ENCODE data around the gene AK1. TPM values are rescaled to one million over a fixed set of nuclear protein-coding genes. Genes with fewer than 3 reads are reported as not detected.

The AK1 gene
- total and polyA plus RNA-seq, 10 of the 15 experiments (the other 5 are each of a cell fraction or from before 2014, with no cell fraction given) = 0.23 to 3.1 (median 1.8) TPM

- H3K4me3 ChIP-seq = no peak overlapping the region
- in situ Hi-C loops (cut with MboI) (no loop called here), intact Hi-C loops (cut with micrococcal nuclease; ENCODE audit: unreplicated experiment) (no loop called here)
- no peak overlapping the region for H3K4me2 ChIP-seq (ENCODE audit: control insufficient read depth, insufficient read depth)
- H3K27ac ChIP-seq (ENCODE audit: control insufficient read depth, insufficient read depth) = no peak overlapping the region
- no peaks in the 10 kb centered on the region for H3K4me1 ChIP-seq (ENCODE audit: control insufficient read depth, insufficient read depth, low read length)
- WGBS (ENCODE audit: insufficient coverage, insufficient replicate concordance, low lambda C conversion rate, missing lambda C conversion rate) = 71% methylated on average over 8 of the region's 8 CpGs
- ATAC-seq = no peak; the same call in 2 of the 3 replicates
- no peak for DNase-seq (ENCODE audit: low read depth, low spot score)
- ChIA-PET RAD21 (ENCODE audit: unreplicated experiment) (no interaction called here), SMC1A (ENCODE audit: uncharacterized antibody, unreplicated experiment) (no interaction called here), CTCF (no interaction called here), POLR2A (no interaction called here)
- FAIRE-seq = no peak
- no peak overlapping the region for H2AFZ ChIP-seq (ENCODE audit: control insufficient read depth, low read depth, low read length)
- H3K36me3 ChIP-seq (ENCODE audit: control insufficient read depth in 2 of 2, insufficient read depth in 2 of 2, low read length in 1 of 2) = peaks cover 0 to 18% of the 10 kb centered on the region in 2 experiments; a peak in 3 of 4 replicates
- H4K20me1 ChIP-seq (ENCODE audit: control insufficient read depth, insufficient read depth) = no peaks in the 10 kb centered on the region; the same call in 1 of the 2 replicates
- H3K79me2 ChIP-seq (ENCODE audit: control insufficient read depth, insufficient read depth, low read length) = no peaks in the 10 kb centered on the region
- no peak overlapping the region for H3K9ac ChIP-seq (ENCODE audit: control insufficient read depth, insufficient read depth, low read length)
- no peaks in the 10 kb centered on the region for H3K27me3 ChIP-seq (replicated peaks in 1 of 2; ENCODE audit: control insufficient read depth in 2 of 2, insufficient read depth in 2 of 2, low read length in 1 of 2)
- no TSS peak for BruUV-seq (replicated peaks)
- TF ChIP-seq SMC3 (IDR thresholded peaks at IDR 0.05; ENCODE audit: borderline replicate concordance, low read length) (no peak), POLR2AphosphoS5 (IDR thresholded peaks at IDR 0.05; ENCODE audit: low read length) (0 out of 2 replicates have a peak, but pooled peaks have one; percentile 31), KAT2A (conservative IDR thresholded peaks at IDR 0.05; ENCODE audit: control insufficient read depth, low read depth, low read length) (no peak), POLR2A (IDR thresholded peaks at IDR 0.05; ENCODE audit: low read depth, low read length) (0 out of 2 replicates have a peak, but pooled peaks have one; percentile 4), IKZF1 (conservative IDR thresholded peaks at IDR 0.05) (no peak), IRF5 (IDR thresholded peaks at IDR 0.05; ENCODE audit: borderline replicate concordance) (no peak), NKRF (conservative IDR thresholded peaks at IDR 0.05) (no peak), SMAD5 (IDR thresholded peaks at IDR 0.05; ENCODE audit: low read depth) (no peak), JUND (IDR thresholded peaks at IDR 0.05; ENCODE audit: low read depth, low read length) (no peak), CHD4 (IDR thresholded peaks at IDR 0.05) (no peak), STAT3 (IDR thresholded peaks at IDR 0.05; ENCODE audit: low read depth, low read length) (no peak), E2F4 (IDR thresholded peaks at IDR 0.05; ENCODE audit: low read depth, low read length) (no peak)
- H3K9me3 ChIP-seq (replicated peaks; ENCODE audit: control insufficient read depth, insufficient read depth, low read length) = no peaks in the 10 kb centered on the region
Observed at GRCh38 chr9:127816728-127817127, 60.7 kb downstream of the AK1 start.

Small RNA genes within 50 kb of the gene (microRNA-seq; reads per million reads assigned to microRNA genes)
- gene MIR4672 = not detected

Small RNA genes within 50 kb of the gene (small RNA-seq; reads per million reads assigned to genes)
- 0.12 reads per million for gene MIR4672
- gene RF00019 = not detected
- gene RNA5SP296 = not detected

Other genes starting within 250 kb of the AK1 start
Only the 7 nearest of the 15 such genes appear.
- gene CDK9, start 91.6 kb downstream of the AK1 start, total RNA-seq (2014; rRNA removed) = 33.6 and 34.3 TPM in 2 replicates
- gene CDK9, start 91.6 kb downstream of the AK1 start, total RNA-seq (2014; rRNA removed; fragmentation: Illumina TruSeq; extraction: Trizol) = 24.5 and 25.2 TPM in 2 replicates
- gene CDK9, start 91.6 kb downstream of the AK1 start, total RNA-seq (2021) = 86.3 and 92.6 TPM in 2 replicates
- gene CDK9, start 91.6 kb downstream of the AK1 start, polyA plus RNA-seq (2011; rRNA removed) = 30.3 and 46.5 TPM in 2 replicates
- gene CDK9, start 91.6 kb downstream of the AK1 start, polyA plus RNA-seq (2014; fragmentation: Illumina TruSeq; extraction: Trizol) = 41.7 and 57.0 TPM in 2 replicates
- 1 to 10 TPM; 7.3 to 9.6 TPM for gene CDK9, start 91.6 kb downstream of the AK1 start, polyA plus RNA-seq (2014; fragmentation: Nextera tagmentation; extraction: Ambion mirVana)
- 56.7 and 59.9 TPM in 2 replicates for gene CDK9, start 91.6 kb downstream of the AK1 start, polyA plus RNA-seq (2014; rRNA removed)
- gene CDK9, start 91.6 kb downstream of the AK1 start, polyA plus RNA-seq (2016; fragmentation: Nextera tagmentation; extraction: Ambion mirVana) = 10 to 100 TPM; 80.9 to 85.5 TPM
- 62.8 and 79.6 TPM in 2 replicates for gene FPGS, start 74.8 kb downstream of the AK1 start, total RNA-seq (2014; rRNA removed)
- 43.3 and 44.4 TPM in 2 replicates for gene FPGS, start 74.8 kb downstream of the AK1 start, total RNA-seq (2014; rRNA removed; fragmentation: Illumina TruSeq; extraction: Trizol)
- 89.3 and 98.3 TPM in 2 replicates for gene FPGS, start 74.8 kb downstream of the AK1 start, total RNA-seq (2021)
- gene FPGS, start 74.8 kb downstream of the AK1 start, polyA plus RNA-seq (2011; rRNA removed) = 34.1 and 64.4 TPM in 2 replicates
- gene FPGS, start 74.8 kb downstream of the AK1 start, polyA plus RNA-seq (2014; fragmentation: Illumina TruSeq; extraction: Trizol) = 49.0 and 81.2 TPM in 2 replicates
- 1 to 10 TPM; 1.2 to 8.2 TPM for gene FPGS, start 74.8 kb downstream of the AK1 start, polyA plus RNA-seq (2014; fragmentation: Nextera tagmentation; extraction: Ambion mirVana)
- 88.1 and 95.0 TPM in 2 replicates for gene FPGS, start 74.8 kb downstream of the AK1 start, polyA plus RNA-seq (2014; rRNA removed)
- 100 to 1,000 TPM; 112 to 127 TPM for gene FPGS, start 74.8 kb downstream of the AK1 start, polyA plus RNA-seq (2016; fragmentation: Nextera tagmentation; extraction: Ambion mirVana)
- 0.60 and 0.79 TPM in 2 replicates for gene ENG, start 23.0 kb downstream of the AK1 start, total RNA-seq (2014; rRNA removed)
- 0.64 and 1.0 TPM in 2 replicates for gene ENG, start 23.0 kb downstream of the AK1 start, total RNA-seq (2014; rRNA removed; fragmentation: Illumina TruSeq; extraction: Trizol)
- gene ENG, start 23.0 kb downstream of the AK1 start, total RNA-seq (2021) = 9.1 and 10.1 TPM in 2 replicates
- 0.16 and 0.18 TPM in 2 replicates for gene ENG, start 23.0 kb downstream of the AK1 start, polyA plus RNA-seq (2011; rRNA removed)
- gene ENG, start 23.0 kb downstream of the AK1 start, polyA plus RNA-seq (2014; fragmentation: Illumina TruSeq; extraction: Trizol) = 0.98 and 3.0 TPM in 2 replicates
- gene ENG, start 23.0 kb downstream of the AK1 start, polyA plus RNA-seq (2014; fragmentation: Nextera tagmentation; extraction: Ambion mirVana) = under 1 TPM; 0.14 to 0.24 TPM
- gene ENG, start 23.0 kb downstream of the AK1 start, polyA plus RNA-seq (2014; rRNA removed) = 3.3 and 4.2 TPM in 2 replicates
- gene ENG, start 23.0 kb downstream of the AK1 start, polyA plus RNA-seq (2016; fragmentation: Nextera tagmentation; extraction: Ambion mirVana) = 1 to 10 TPM; 4.2 to 5.0 TPM
- 22.6 and 27.0 TPM in 2 replicates for gene ST6GALNAC6, start 21.9 kb upstream of the AK1 start, total RNA-seq (2014; rRNA removed)
- gene ST6GALNAC6, start 21.9 kb upstream of the AK1 start, total RNA-seq (2014; rRNA removed; fragmentation: Illumina TruSeq; extraction: Trizol) = 16.0 and 17.6 TPM in 2 replicates
- gene ST6GALNAC6, start 21.9 kb upstream of the AK1 start, total RNA-seq (2021) = 21.1 and 23.2 TPM in 2 replicates
- 13.9 and 24.6 TPM in 2 replicates for gene ST6GALNAC6, start 21.9 kb upstream of the AK1 start, polyA plus RNA-seq (2011; rRNA removed)
- 7.2 and 16.1 TPM in 2 replicates for gene ST6GALNAC6, start 21.9 kb upstream of the AK1 start, polyA plus RNA-seq (2014; fragmentation: Illumina TruSeq; extraction: Trizol)
- under 1 TPM; 0.40 to 0.48 TPM for gene ST6GALNAC6, start 21.9 kb upstream of the AK1 start, polyA plus RNA-seq (2014; fragmentation: Nextera tagmentation; extraction: Ambion mirVana)
- 24.0 and 24.7 TPM in 2 replicates for gene ST6GALNAC6, start 21.9 kb upstream of the AK1 start, polyA plus RNA-seq (2014; rRNA removed)
- 10 to 100 TPM; 12.6 to 12.7 TPM for gene ST6GALNAC6, start 21.9 kb upstream of the AK1 start, polyA plus RNA-seq (2016; fragmentation: Nextera tagmentation; extraction: Ambion mirVana)
- 48.3 and 57.4 TPM in 2 replicates for gene ST6GALNAC4, start 39.4 kb upstream of the AK1 start, total RNA-seq (2014; rRNA removed)
- gene ST6GALNAC4, start 39.4 kb upstream of the AK1 start, total RNA-seq (2014; rRNA removed; fragmentation: Illumina TruSeq; extraction: Trizol) = 20.7 and 23.7 TPM in 2 replicates
- 56.1 and 64.1 TPM in 2 replicates for gene ST6GALNAC4, start 39.4 kb upstream of the AK1 start, total RNA-seq (2021)
- gene ST6GALNAC4, start 39.4 kb upstream of the AK1 start, polyA plus RNA-seq (2011; rRNA removed) = 6.9 and 16.4 TPM in 2 replicates
- 3.0 and 13.5 TPM in 2 replicates for gene ST6GALNAC4, start 39.4 kb upstream of the AK1 start, polyA plus RNA-seq (2014; fragmentation: Illumina TruSeq; extraction: Trizol)
- 1 to 10 TPM; 4.2 to 6.6 TPM for gene ST6GALNAC4, start 39.4 kb upstream of the AK1 start, polyA plus RNA-seq (2014; fragmentation: Nextera tagmentation; extraction: Ambion mirVana)
- gene ST6GALNAC4, start 39.4 kb upstream of the AK1 start, polyA plus RNA-seq (2014; rRNA removed) = 63.2 and 68.1 TPM in 2 replicates
- gene ST6GALNAC4, start 39.4 kb upstream of the AK1 start, polyA plus RNA-seq (2016; fragmentation: Nextera tagmentation; extraction: Ambion mirVana) = 10 to 100 TPM; 46.7 to 49.9 TPM
- gene PIP5KL1, start 53.1 kb upstream of the AK1 start, total RNA-seq (2014; rRNA removed) = 0.40 TPM in 1 of 2 replicates, not detected in the other
- 0.14 and 0.22 TPM in 2 replicates for gene PIP5KL1, start 53.1 kb upstream of the AK1 start, total RNA-seq (2014; rRNA removed; fragmentation: Illumina TruSeq; extraction: Trizol)
- 0.32 and 0.64 TPM in 2 replicates for gene PIP5KL1, start 53.1 kb upstream of the AK1 start, total RNA-seq (2021)
- gene PIP5KL1, start 53.1 kb upstream of the AK1 start, polyA plus RNA-seq (2011; rRNA removed) = 0.12 and 0.50 TPM in 2 replicates
- 0.04 TPM in 1 of 2 replicates, not detected in the other for gene PIP5KL1, start 53.1 kb upstream of the AK1 start, polyA plus RNA-seq (2014; fragmentation: Illumina TruSeq; extraction: Trizol)
- not detected for gene PIP5KL1, start 53.1 kb upstream of the AK1 start, polyA plus RNA-seq (2014; fragmentation: Nextera tagmentation; extraction: Ambion mirVana)
- 0.55 and 0.67 TPM in 2 replicates for gene PIP5KL1, start 53.1 kb upstream of the AK1 start, polyA plus RNA-seq (2014; rRNA removed)
- under 1 TPM; 0.11 to 0.47 TPM for gene PIP5KL1, start 53.1 kb upstream of the AK1 start, polyA plus RNA-seq (2016; fragmentation: Nextera tagmentation; extraction: Ambion mirVana)
- gene DPM2, start 60.2 kb upstream of the AK1 start, total RNA-seq (2014; rRNA removed) = 36.3 and 40.3 TPM in 2 replicates
- gene DPM2, start 60.2 kb upstream of the AK1 start, total RNA-seq (2014; rRNA removed; fragmentation: Illumina TruSeq; extraction: Trizol) = 30.6 and 31.7 TPM in 2 replicates
- 40.7 and 44.0 TPM in 2 replicates for gene DPM2, start 60.2 kb upstream of the AK1 start, total RNA-seq (2021)
- gene DPM2, start 60.2 kb upstream of the AK1 start, polyA plus RNA-seq (2011; rRNA removed) = 25.8 and 49.2 TPM in 2 replicates
- gene DPM2, start 60.2 kb upstream of the AK1 start, polyA plus RNA-seq (2014; fragmentation: Illumina TruSeq; extraction: Trizol) = 24.3 and 45.4 TPM in 2 replicates
- 10 to 100 TPM; 22.7 to 24.2 TPM for gene DPM2, start 60.2 kb upstream of the AK1 start, polyA plus RNA-seq (2014; fragmentation: Nextera tagmentation; extraction: Ambion mirVana)
- 54.3 and 56.5 TPM in 2 replicates for gene DPM2, start 60.2 kb upstream of the AK1 start, polyA plus RNA-seq (2014; rRNA removed)
- 10 to 100 TPM; 76.7 to 77.9 TPM for gene DPM2, start 60.2 kb upstream of the AK1 start, polyA plus RNA-seq (2016; fragmentation: Nextera tagmentation; extraction: Ambion mirVana)

All from GM12878 (cell line).